ENCODE measurements around the gene DCAF17. TPM values are rescaled to one million over a fixed set of nuclear protein-coding genes. Genes with fewer than 3 reads are reported as not detected.
"Not testable (repeated sequence)": the region's sequence is repeated elsewhere in the genome, so short reads cannot be mapped to it uniquely, and the experiment has no call there.

DCAF17 gene
- total RNA-seq, 1 experiment from 2014 or later, result 14.0 TPM

DNA sequence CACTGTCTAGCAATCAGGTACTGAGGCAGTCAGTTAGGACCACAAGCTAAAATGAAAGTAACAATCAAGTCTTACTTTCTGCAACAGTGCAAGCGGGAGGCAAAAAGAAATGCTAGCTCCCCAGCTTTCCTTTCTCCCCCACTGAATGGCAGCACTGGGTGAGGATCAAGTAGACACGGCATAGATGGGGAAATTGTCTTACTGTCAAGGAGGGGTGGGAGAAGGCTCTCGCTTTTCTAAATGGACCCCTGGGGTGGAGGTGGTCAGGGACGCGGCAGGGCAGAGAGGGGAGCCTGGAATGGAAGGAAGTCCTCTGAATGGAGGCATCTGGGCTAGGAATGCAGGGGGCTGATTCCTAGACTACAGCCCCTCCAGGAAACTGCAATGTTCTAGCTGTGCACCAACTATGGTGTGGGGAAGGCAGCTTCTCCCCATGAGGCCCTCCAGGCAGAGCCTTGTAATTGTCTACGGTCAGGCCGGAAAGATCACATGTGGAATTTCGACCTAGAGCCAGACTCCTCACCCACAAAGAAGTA is 24.5 kb upstream of the DCAF17 start:
- no peak for DNase-seq (ENCODE audit: low spot score)
- in situ Hi-C loops (cut with HindIII; ENCODE audit: low sequenced_read_pairs), result no loop called here

DNA sequence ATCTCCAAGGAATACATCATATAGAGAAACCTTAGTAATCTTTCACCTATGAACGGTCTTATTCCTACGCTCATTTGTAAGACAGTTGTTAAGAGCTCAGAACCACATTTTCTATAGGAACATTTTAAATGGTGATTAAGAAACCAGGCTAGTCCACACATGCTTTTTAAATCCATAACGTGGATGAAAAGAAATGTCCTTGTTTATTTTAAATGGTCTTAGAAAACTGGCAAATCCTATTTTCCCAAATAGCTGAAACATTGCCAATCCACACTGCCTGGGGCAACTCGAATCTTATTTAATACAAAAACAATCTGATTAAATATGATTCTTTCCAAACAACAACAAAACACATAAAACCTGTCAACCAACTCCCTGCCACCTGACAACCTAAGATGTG is 23.9 kb upstream of the DCAF17 start:
- no peak for DNase-seq (ENCODE audit: low spot score)
- in situ Hi-C loops (cut with HindIII; ENCODE audit: low sequenced_read_pairs), result no loop called here

DNA sequence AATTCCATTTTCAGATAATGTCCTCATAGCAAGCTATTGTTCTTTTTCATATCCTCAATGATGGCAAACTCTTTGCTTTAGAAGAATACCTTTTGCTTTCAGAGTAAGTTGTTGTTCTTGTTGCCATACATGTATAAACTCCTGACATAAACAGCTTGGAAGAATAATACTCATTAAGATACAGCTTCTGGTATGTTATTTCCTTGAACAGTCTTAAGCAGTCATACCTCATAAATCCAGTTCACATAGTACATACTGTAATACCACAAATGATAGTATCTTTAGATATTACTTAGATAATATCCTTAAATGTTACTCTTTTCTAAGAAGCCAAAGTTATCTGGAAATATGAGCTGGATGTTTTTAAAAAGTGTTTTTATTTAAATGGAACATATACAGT is 23.4 kb upstream of the DCAF17 start:
- in situ Hi-C loops (cut with HindIII; ENCODE audit: low sequenced_read_pairs), result no loop called here
- no peak for DNase-seq (ENCODE audit: low spot score)

DNA sequence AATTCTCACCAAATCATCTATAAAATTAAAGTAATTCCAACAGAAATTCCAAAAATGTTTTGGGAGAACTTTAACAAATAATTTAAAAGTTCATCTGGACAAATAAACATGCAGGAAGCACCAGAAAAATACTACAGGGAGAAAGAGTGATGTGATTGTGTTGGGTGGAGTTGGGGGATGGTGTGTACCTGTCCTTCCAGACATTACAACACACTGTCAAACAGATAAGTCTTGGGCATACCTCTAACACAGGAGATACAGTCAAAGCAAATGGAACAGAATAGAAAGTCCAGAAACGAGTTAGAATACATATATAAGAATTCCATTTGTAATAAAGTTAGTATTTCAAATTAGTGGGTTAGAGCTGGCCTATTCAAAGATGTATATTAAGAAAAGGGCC is 22.8 kb upstream of the DCAF17 start:
- in situ Hi-C loops (cut with HindIII; ENCODE audit: low sequenced_read_pairs), result no loop called here
- DNase-seq (ENCODE audit: low spot score), result no peak

DNA sequence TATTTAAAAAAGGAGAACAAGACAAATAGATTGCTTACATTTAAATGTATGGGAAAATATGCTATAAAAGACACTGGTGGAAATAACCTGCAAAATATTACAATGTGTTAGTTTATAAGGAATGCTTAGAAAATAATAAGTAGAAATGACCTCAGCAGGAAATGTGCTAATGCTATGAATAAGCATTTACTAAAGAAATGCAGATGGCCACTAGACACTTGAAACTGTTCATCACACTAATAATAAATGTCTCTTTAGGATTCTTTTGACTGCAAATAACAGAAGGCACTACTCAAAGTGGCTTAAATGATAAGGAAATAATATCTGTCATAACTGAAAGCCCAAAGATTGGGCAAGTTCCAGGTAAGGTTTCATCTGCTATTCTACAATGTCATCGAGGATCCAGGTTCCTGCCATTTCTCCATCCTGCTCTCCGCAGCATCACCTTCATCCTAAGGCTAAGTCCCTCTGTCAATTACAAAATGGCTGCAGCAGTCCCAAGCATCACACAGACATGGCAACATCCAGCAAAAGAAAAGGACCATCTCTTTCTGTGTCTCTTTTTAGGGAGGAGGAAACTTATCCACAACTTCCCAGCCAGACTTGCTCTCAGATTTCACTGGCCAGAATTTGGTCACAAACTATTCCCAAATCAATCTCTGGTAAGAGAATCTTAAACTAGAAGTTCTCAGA is 22.1 kb upstream of the DCAF17 start:
- in situ Hi-C loops (cut with HindIII; ENCODE audit: low sequenced_read_pairs), result no loop called here
- no peak for DNase-seq (ENCODE audit: low spot score)

DNA sequence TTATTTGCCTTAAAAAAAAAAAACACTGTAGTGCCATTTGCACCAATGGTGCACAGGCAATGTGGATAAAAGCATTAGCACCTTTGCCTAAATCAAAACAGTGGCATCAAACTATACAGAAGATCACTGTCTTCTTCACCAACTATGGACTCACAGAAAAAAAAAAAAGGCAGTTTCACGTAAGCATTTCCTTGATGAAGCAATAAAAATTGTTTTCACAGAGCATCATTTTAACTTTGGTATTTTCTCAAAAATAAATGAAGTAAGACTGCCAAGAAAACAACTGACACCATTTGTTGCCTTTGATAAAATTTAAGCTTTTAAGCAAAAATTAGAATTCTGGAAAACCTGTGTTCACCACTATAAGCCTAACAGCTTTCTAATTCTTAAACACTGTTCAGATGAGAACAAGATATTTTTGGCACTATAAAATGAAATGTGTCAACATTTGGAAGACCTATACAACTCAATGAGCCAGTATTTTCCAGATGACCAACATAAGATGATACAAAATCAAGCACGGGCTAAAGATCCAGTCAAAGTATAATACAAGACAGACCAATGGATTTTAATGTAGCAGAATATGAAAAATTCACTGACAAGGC is 21.4 kb upstream of the DCAF17 start:
- DNase-seq (ENCODE audit: low spot score), result no peak
- in situ Hi-C loops (cut with HindIII; ENCODE audit: low sequenced_read_pairs), result no loop called here

DNA sequence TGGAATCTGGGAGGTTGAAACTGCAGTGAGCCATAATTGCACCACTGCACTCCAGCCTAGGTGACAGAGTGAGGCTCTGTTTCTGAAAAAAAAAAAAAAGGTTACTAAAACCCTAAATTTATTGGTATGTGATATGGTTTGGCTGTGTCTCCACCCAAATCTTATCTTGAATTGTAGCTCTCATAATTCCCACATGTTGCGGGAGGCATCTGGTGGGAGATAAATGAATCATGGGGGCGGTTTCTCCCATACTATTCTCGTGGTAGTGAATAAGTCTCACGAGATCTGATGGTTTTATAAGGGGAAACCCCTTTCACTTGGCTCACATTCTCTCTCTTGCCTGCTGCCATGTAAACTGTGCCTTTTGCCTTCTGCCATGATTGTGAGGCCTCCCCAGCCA is 19.4 kb upstream of the DCAF17 start:
- DNase-seq (ENCODE audit: low spot score); in situ Hi-C loops (cut with HindIII; ENCODE audit: low sequenced_read_pairs): not testable (repeated sequence)

DNA sequence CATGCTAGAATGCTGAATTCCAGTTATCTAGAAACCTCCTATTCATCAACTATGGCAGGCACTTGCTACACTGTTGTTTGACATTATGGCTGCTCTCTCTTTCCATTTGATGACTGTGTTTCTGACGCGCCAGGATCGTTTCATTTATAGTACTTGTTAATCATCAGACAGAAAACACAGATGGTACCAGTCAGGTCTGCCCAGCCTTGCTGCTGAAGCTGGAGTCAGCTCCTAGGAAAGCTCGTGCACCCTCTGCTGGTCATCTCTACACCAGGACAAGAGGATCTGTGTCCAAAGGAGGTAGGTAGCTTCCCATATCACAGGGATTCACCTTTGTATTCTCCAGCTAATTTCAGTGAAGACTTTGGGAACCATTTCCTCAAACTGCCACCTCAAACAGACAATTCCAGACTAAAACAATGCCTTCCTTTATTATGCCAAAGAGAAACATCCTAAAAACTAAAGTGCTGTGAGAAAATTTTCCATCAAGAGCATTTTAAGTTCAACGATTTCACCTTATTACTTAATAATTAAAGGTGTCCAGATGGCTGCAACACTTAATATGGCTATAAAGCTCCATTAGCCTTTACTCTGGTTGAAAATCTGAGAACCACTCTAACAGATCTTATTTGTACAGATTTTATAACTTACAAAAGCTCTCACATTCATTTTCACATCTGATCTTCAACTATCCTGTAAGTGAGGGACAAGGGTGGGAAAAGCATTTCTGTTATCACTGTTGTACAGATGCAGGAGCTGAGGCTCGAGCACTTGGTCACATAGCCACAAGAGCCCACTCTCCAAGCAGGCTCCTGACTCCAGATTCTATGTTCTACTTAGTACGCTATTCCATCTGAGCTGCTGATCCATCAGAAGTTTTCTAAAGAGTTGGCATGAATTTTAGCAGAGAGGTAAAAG is 17.8 kb upstream of the DCAF17 start:
- DNase-seq (ENCODE audit: low spot score), result peak; percentile 97
- in situ Hi-C loops (cut with HindIII; ENCODE audit: low sequenced_read_pairs), result no loop called here

DNA sequence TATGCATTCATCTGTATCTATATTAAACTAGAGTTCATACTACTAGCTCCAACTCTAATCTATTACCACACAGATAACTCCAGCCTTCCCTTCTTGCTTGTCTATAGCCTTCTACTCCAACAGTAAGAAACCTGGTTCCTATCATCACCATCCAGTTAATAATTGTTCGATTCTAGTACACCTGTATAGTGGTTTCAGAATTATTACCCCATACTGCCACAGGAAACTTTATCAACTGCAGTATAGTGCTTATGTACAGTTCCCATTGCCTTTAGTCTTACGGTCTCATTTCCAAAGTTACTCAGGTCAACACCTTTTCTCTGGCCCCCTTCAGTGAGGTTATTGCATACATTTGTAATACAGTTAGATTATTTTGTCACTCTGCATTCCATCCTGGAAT is 14.7 kb upstream of the DCAF17 start:
- in situ Hi-C loops (cut with HindIII; ENCODE audit: low sequenced_read_pairs), result no loop called here

DNA sequence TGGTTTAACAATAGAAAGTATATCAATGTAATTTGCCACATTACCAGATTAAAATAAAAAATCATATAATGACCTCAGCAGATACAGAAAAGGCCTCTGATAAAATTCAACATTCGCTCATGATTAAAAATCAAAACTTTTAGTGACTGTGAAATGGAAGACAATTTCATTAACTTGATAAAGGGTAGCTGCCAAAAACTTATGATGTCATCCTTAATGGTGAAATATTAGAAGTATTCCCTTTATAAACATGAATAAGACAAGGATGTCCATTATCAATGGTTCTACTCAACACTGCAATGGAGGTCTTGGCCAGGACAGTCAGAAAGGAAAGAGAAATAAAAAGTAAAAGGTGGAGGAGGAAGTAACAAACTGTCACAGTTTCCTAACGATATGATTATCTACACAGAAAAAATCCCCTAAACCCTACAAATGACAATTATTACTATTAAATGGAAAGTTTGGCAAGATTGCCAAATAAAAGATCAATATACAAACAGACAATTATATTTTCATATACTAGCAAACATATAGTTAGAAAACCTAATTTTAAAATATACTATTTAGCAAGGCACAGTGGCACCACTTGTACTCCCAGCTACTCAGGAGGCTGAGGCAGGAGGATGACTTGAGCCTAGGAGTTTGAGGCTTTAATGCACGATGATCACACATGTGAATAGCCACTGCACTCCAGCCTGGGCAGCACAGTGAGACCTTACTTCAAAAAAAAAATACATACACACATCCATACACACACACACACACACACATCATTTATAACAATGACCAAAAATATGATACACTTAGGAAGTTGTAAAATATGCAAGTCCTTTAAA is 13.1 kb upstream of the DCAF17 start:
- in situ Hi-C loops (cut with HindIII; ENCODE audit: low sequenced_read_pairs), result no loop called here
- DNase-seq (ENCODE audit: low spot score), result no peak

More for the DNA sequence above, 14.7 kb upstream of the DCAF17 start:
- DNase-seq (ENCODE audit: low spot score), result no peak

DNA sequence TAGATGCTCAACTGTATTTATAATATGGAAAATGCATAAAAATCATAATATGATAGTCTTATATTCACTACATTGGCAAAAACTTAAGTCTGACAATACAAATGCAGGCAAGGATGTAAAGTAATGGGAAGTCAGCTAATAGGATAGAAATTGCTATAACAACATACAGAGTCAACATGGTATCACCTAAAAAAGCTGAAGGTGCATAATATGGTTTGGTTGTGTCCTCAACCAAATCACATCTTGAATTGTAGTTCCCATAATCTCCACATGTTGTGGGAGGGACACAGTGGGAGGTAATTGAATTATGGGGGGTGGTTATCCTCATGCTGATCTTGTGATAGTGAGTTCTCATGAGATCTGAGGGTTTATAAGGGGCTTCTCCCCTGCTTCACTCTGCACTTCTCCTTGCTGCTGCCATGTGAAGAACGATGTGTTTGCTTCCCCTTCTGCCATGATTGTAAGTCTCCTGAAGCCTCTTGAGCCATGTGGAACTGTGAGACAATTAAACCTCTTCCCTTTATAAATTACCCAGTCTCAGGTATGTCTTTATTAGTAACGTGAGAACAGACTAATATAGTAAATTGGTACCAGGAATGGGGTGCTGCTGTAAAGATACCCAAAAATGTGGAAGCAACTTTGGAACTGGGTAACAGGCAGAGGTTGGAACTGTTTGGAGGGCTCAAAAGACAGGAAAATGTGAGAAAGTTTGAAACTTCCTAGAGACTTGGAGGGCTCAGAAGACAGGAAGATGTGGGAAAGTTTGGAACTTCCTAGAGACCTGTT is 11.1 kb upstream of the DCAF17 start:
- DNase-seq (ENCODE audit: low spot score); in situ Hi-C loops (cut with HindIII; ENCODE audit: low sequenced_read_pairs): not testable (repeated sequence)

DNA sequence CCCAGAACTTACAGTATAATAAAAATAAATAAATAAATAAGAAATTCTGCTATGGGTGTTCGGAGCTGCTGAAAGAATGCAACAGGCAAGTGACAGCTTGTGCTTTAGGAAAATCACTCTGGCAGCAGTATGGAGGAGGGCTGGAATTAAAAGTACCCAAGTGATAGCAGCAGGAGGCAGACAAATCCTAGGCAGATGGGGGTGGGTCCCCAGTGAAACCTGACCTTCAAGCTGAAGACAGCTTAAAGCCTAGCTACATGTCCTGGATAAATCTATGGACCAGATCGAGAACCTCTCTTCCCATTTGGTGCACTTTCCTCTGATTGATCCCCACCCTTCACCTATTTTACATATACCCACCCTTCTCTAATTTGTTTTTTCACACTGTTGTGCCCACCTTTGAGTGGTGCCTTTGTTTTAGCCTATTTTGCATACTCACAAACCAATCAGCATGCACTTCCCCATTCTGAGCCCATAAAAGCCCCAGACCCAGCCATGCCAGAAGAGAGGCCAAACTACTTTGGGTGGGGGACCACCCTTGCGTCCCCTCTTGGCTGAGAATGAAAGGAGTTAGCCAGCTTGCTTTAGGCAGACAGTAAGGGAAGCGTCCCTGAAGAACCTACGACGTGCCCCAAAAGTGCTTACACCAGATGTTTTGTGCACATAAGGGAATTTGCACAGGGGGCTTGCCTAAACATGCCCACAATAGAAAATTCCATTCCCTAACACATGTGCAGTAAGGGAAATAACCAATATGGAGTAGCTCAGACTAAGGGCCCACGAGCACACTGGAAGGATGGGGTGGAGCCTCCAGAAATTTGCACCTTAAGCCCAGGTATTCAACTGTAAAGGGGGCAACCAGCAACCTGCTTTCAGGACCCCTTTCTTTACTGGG is 3.3 kb upstream of the DCAF17 start:
- no peak for DNase-seq (ENCODE audit: low spot score)
- in situ Hi-C loops (cut with HindIII; ENCODE audit: low sequenced_read_pairs), result no loop called here

DNA sequence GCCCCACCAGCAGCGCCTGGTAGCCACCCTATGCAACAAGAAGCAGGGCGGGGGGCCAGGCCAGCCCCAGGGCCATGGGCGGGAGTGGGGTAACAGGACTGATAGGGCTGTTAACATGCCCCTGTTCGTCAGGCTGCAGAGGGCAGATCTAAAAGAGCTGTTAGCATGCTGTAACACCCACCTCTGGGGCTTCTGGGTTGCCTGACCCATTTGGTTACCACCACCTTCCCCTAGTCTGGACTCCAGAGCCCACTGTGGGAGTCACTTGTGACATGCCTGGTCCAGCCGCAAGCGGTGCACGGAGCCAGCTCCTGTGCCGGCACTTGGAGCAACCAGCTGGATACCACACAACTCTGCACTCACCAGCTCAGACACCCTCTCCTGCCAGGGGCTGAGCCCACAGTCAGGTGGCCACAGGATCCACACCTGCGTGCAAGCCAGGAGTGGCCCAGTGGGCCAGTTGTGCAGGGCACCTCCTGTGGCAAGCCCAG is 2.3 kb upstream of the DCAF17 start:
- no peak for DNase-seq (ENCODE audit: low spot score)
- in situ Hi-C loops (cut with HindIII; ENCODE audit: low sequenced_read_pairs), result no loop called here

DNA sequence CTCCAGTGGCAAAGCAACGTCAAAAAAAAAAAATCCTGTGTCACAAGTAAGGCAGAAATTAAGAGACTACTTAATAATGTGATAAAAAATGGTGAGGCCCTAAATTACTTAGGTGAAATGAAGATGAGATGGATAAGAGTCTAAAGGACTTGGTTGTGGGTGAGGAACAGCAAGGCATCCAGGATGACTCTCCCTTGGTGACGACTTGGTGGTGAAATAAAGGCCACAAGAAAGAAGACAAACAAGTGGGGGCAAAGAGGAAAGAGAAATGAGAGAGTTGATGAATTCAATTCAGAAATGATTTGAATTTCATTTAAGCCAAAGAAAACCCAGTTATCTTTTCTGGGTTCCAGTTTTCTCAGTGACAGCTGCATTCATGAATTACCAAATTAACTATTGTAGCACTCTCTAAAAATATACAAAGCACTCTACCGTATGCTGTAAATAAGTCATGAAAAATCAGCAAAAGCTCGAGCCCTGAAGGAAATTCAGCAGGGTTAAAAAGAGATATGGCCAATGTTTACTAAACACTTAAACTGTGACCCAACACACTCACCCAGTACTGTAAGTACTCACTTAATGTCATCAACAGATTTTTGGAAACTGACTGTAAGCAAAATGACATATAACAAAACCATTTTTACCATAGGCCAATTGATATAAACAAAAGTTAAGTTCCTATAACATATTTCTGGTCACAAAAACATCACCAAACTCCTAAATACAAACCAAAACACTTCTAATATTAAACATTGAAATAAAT is 1.6 kb upstream of the DCAF17 start:
- in situ Hi-C loops (cut with HindIII; ENCODE audit: low sequenced_read_pairs), result no loop called here
- DNase-seq (ENCODE audit: low spot score), result no peak

DNA sequence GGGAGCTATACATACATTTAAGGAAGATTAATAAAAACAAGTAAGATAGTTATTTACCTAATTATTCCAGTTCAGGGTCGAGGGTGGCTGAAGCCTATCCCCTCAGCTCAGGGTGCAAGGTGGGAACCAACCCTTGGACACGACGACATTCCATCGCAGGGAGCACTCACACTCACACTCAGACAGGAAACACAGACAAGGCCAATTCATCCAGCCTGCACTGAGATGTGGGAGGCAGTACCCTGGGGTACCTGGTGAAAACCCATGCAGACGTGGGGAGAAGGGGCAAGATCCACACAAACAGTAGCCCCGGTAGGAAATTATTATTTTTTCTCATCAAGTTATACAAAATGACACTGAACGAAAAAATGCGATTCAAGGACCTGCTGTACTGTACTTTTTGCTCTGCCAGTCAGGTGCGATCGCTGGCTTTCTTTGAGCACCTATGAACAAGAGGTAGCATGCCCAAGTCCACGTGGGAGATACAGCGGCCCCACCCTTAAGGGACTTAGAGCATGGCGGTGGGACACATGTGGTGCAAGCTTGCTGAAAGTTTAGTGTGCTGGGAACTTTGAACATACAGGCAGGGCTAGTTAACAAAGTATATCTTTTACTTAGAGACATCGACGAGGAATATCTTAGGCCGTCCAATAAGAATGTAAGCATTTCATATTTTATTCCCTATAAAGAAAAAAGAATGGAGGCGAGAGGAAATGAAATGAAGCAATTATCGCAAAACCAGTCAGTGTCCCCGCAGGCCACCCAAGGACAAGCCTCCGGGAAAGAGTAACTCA is 860 bp upstream of the DCAF17 start:
- peak; percentile 36 for DNase-seq (ENCODE audit: low spot score)
- in situ Hi-C loops (cut with HindIII; ENCODE audit: low sequenced_read_pairs), result no loop called here

DNA sequence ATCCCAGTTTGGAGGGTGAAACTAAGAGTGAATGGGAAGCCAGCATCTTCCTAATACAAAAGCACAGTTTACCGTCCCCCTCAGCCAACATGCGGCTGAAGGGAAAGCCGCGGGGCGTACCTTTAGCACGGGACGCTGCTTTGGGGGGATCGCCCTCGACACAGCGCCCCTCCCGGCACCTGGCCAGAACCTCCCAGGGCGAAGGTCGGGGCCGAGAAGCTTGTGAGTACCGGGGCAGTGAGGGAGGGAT is 338 bp upstream of the DCAF17 start, which contains the start of gene METTL8:
Gene METTL8 (minus strand): TSS at position 228 of the 250 bp plus-strand sequence. CDS start 41,805 bp downstream, outside the sequence.
- DNase-seq (ENCODE audit: low spot score), result no peak
- in situ Hi-C loops (cut with HindIII; ENCODE audit: low sequenced_read_pairs), result no loop called here
